Suprapubic skin (tissue), 4 donors: Measurements from ENCODE around the gene APC2. TPM values are rescaled to one million over a fixed set of nuclear protein-coding genes. Genes with fewer than 3 reads are reported as not detected.

Experiments used
- DNase-seq, 2 donors: peaks; one replicate each; pipeline ENCODE4 v3.0.0-alpha.2; 2019; ENCODE audit warnings: low spot score in 2 of 2
- H3K27ac ChIP-seq: fragments of 200-600 bp; sonication (generic); one replicate; pipeline ENCODE4 v1.5.1; 2019
- H3K27me3 ChIP-seq: fragments of 200-600 bp; sonication (generic); one replicate; pipeline ENCODE4 v1.5.1; 2019
- H3K36me3 ChIP-seq: fragments of 200-600 bp; sonication (generic); one replicate; pipeline ENCODE4 v1.5.1; 2019
- H3K4me1 ChIP-seq: fragments of 200-600 bp; sonication (generic); one replicate; pipeline ENCODE4 v1.5.1; 2019
- H3K4me3 ChIP-seq: fragments of 200-600 bp; sonication (generic); one replicate; pipeline ENCODE4 v1.5.1; 2019; ENCODE audit warnings: mild to moderate bottlenecking
- H3K9me3 ChIP-seq: fragments of 200-600 bp; sonication (generic); one replicate; pipeline ENCODE4 v1.5.1; 2019
- EP300 ChIP-seq: sonication (generic); formaldehyde crosslinking; IDR thresholded peaks from one replicate; pipeline ENCODE4 v1.6.1; 2017; ENCODE audit warnings: antibody characterized with exemption
- POLR2A ChIP-seq, 2 donors: fragments of 450-650 bp; IDR thresholded peaks; one replicate each; pipeline ENCODE4 v1.6.1; 2017; ENCODE audit warnings: antibody characterized with exemption in 2 of 2, mild to moderate bottlenecking in 2 of 2, moderate library complexity in 2 of 2
- POLR2AphosphoS5 ChIP-seq, 3 donors: sonication (generic); formaldehyde crosslinking; IDR thresholded peaks; one replicate each; pipeline ENCODE4 v1.6.1; 2017; ENCODE audit warnings: antibody characterized with exemption in 3 of 3
- whole genome bisulfite sequencing: methylation state at CpG from one replicate; pipeline ENCODE4 v1.1.5; 2018; 5-methylcytosine and 5-hydroxymethylcytosine counted together
- total RNA-seq, 4 donors: library from RNA; depleted of rRNA; stranded (reverse); fragments of >200 nt; gene quantifications; one replicate each; pipeline ENCODE4 v1.1.0, GENCODE V29; 2016
- TF ChIP-seq, protein P1 (sequence below), 2 donors: fragments of 200-600 bp in 1 of 2; fragments of 450-650 bp in 1 of 2; sonication (generic) in 1 of 2; IDR thresholded peaks; one replicate each; pipeline ENCODE4 v1.5.1; 2016 to 2019; ENCODE audit warnings: antibody characterized with exemption in 2 of 2, mild to moderate bottlenecking in 1 of 2, moderate library complexity in 1 of 2

APC2 gene
- total RNA-seq, 4 donors from 2014 or later, result 0.08 to 0.30 (median 0.26) TPM; not detected in 1

DNA sequence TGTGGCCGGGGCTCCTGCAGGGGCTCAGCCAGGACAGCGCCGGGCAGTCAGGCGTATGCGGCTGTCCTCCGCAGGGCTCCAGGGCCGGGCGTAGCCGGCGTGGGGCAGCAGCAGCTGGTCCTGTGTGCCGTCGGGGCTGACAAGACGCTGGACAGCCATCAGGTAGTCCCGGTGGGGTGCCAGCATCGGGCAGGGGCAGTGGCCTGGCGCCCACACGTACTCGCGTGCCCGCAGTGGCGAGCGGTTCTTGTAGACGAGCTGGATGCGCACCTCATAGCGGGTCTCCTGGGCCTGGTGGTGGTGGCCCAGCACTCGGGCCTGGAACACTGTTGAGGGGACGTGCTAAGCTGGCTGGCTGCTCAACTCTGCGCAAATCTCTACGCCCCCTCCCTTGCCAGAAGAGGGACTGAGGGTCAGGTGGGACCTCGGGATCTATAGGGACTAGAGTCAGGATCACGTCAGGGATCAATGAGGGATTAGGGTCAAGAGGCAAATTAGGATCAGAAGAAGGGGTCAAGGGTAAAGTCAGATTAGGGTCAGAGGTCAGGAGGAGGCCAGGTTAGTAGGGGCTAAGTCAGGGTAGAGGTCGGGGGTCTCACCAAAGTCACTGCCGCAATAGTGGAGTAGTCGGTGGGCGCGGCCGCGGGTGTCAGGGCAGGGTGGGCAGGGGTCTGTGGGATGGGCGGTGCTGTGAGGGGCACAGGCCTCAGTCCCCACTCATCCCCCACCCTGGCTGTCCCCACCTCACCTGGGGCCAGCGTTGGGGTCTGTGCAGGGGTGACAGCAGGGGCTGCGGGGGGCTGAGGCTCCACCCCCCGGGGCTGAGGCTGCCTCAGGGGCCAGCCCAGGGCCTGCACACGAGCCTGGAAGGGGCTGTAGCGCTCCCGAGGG is 56.3 kb downstream of the APC2 start:
- Histone ChIP-seq H3K4me3 (no peak overlapping the region), H3K36me3 (no peaks in the 10 kb centered on the region), H3K4me1 (peaks cover 35% of the 10 kb centered on the region), H3K27ac (no peak overlapping the region), H3K9me3 (no peaks in the 10 kb centered on the region), H3K27me3 (peaks cover 17% of the 10 kb centered on the region)
- TF ChIP-seq POLR2A (IDR thresholded peaks at IDR 0.05) (no peak), EP300 (no peak), POLR2AphosphoS5 (IDR thresholded peaks at IDR 0.05) (no peak)
- TF ChIP-seq, protein P1, sequence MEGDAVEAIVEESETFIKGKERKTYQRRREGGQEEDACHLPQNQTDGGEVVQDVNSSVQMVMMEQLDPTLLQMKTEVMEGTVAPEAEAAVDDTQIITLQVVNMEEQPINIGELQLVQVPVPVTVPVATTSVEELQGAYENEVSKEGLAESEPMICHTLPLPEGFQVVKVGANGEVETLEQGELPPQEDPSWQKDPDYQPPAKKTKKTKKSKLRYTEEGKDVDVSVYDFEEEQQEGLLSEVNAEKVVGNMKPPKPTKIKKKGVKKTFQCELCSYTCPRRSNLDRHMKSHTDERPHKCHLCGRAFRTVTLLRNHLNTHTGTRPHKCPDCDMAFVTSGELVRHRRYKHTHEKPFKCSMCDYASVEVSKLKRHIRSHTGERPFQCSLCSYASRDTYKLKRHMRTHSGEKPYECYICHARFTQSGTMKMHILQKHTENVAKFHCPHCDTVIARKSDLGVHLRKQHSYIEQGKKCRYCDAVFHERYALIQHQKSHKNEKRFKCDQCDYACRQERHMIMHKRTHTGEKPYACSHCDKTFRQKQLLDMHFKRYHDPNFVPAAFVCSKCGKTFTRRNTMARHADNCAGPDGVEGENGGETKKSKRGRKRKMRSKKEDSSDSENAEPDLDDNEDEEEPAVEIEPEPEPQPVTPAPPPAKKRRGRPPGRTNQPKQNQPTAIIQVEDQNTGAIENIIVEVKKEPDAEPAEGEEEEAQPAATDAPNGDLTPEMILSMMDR (IDR thresholded peaks at IDR 0.05), result no peak
- peak in 1 of 2 donors; percentile 58 for DNase-seq
- WGBS, result 87% methylated on average over 21 of the region's 45 CpGs

DNA sequence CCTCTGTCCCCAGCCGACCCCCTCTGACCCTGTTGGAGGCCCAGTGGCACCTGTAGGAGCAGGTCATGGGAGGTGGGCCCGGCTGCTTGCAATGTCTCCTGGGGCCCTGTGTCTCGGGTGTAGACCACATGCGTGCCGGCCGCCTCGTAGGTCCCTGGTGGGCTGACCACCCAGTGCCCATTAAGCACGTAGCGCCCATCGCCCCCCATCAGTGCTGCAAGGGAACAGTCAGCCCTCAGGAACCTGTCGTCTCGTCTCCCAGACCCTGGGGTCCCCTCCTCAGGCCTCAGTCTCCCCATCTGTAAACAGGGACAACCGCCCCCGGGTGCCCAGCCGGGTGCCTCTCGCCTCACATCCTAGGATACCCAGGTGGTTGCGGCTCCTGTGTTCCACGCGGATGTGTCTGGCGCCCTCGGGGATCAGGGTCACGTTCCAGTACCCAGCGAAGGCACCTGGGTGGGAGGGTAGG is 57.3 kb downstream of the APC2 start:
- Histone ChIP-seq H3K27me3 (peaks cover 26% of the 10 kb centered on the region), H3K9me3 (no peaks in the 10 kb centered on the region), H3K36me3 (no peaks in the 10 kb centered on the region), H3K4me1 (peaks cover 41% of the 10 kb centered on the region), H3K27ac (no peak overlapping the region), H3K4me3 (peak overlapping the region; percentile 34)
- no peak for TF ChIP-seq POLR2A (IDR thresholded peaks at IDR 0.05)
- TF ChIP-seq POLR2AphosphoS5 (IDR thresholded peaks at IDR 0.05), result no peak
- no peak for TF ChIP-seq EP300
- TF ChIP-seq, protein P1 (IDR thresholded peaks at IDR 0.05), result no peak
- DNase-seq, result peak in 1 of 2 donors; percentile 73
- WGBS, result 58% methylated on average over 18 of the region's 23 CpGs

DNA sequence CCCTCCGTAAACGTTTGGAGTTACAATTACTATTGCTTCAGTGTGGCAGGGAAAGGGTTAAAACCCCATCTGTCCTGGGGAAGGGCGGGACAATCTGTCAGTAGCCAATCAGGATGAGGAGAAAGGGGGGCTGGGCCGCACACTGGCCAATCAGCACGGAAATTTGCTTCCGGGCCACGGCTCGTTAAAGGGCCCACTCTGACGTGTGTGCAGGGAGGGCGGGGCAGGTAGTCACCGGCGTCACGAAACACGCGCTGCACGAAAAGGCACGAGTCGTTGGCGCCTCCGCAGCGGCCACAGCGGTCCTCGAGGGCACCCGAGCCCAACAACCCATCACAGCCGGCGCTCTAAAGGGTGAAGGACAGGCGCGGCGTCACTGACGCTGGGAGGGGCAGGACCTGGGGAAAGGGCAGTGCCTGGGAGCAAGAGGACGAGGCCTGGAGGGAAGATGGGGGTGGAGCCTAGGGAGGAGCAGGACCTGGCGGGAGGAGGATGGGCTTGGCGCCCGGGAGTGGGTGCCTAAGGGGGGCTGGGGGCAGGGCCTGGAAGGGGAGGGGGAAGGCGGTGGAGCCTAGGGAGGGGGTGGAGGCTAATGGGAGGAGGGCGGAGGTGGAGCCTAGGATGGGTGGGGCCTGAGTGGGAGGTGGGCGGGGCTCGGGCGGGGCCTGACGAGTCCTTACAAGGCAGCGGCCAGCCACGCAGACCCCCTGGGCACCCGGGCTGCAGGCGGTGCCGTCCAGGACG is 58.0 kb downstream of the APC2 start:
- Histone ChIP-seq H3K27me3 (peaks cover 29% of the 10 kb centered on the region), H3K27ac (peak overlapping the region; percentile 49), H3K36me3 (no peaks in the 10 kb centered on the region), H3K9me3 (no peaks in the 10 kb centered on the region), H3K4me1 (peaks cover 47% of the 10 kb centered on the region), H3K4me3 (peak overlapping the region; percentile 34)
- DNase-seq, result peak; percentile 94 to 97
- TF ChIP-seq POLR2AphosphoS5 (IDR thresholded peaks at IDR 0.05) (peak in 1 of 3 donors; percentile 86), POLR2A (IDR thresholded peaks at IDR 0.05) (no peak)
- 1% methylated on average over 23 of the region's 46 CpGs for WGBS

DNA sequence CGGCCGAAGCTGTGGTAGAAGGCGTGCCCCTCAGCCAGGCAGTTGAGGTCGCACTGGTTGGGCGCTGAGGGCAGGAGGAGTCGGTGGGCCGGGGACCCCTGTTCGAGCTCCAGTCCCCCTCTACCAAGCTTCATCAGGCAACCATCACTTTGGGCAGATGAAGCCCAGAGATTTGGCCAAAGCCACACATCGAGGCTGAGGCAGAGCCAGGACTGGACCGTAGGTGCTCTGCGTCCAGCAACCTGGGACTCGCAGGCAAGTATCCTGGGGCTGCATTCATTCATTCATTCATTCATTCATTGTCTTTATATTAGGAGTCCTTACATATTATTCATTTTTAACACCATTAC is 58.6 kb downstream of the APC2 start:
- no peak for DNase-seq
- peaks cover 28% of the 10 kb centered on the region for H3K27me3 ChIP-seq
- no peaks in the 10 kb centered on the region for H3K36me3 ChIP-seq
- H3K4me1 ChIP-seq, result peaks cover 47% of the 10 kb centered on the region
- TF ChIP-seq EP300, result no peak
- TF ChIP-seq POLR2A (IDR thresholded peaks at IDR 0.05), result no peak
- TF ChIP-seq POLR2AphosphoS5 (IDR thresholded peaks at IDR 0.05), result no peak
- TF ChIP-seq, protein P1 (IDR thresholded peaks at IDR 0.05), result no peak
- H3K9me3 ChIP-seq, result no peaks in the 10 kb centered on the region
- WGBS, result 26% methylated on average over 5 of the region's 12 CpGs
- peak overlapping the region; percentile 34 for H3K4me3 ChIP-seq
- no peak overlapping the region for H3K27ac ChIP-seq

DNA sequence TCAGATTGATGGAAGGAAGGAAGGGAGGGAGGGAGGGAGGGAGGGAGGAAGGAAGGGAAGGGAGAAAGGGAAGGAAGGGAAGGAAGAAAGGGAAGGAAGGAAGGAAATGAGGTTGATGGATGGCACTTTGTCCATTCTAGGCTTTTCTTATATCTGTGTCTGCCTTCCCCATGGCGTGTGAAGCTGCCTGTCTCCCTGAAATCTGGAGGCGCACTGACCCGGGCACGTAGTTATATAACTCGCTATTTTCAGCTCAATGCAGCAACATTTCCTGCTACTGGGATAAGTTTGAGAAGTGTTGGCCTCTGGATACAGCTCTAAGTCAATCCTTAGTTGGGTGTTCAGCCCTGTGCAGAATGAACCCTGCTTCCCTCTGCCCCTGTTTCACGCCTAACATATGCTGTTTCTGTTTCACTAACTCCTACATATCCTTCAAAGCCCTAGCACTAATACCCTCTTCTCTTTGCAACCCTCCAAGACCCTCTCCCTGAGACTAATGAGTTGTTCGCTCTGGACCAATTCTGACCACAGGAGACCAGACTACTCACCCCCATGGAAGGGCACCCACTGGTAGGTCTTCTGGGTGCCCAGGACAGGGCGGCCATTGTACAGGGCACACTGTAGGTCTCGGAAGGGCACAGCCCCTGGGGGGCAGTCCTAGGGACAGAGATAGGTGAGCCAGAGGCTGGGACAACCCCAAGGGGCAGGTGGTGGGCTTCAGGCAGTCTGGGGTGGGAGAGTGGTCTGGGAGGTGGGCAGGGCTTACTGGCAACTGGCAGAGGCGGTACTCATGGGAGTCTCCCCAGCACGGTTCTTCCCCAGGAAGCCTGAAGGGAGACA is 59.9 kb downstream of the APC2 start:
- TF ChIP-seq POLR2AphosphoS5 (IDR thresholded peaks at IDR 0.05) (no peak), POLR2A (IDR thresholded peaks at IDR 0.05) (no peak), EP300 (no peak)
- TF ChIP-seq, protein P1 (IDR thresholded peaks at IDR 0.05), result no peak
- H3K27me3 ChIP-seq, result peaks cover 23% of the 10 kb centered on the region
- 50% methylated on average over 11 of the region's 11 CpGs for WGBS
- no peaks in the 10 kb centered on the region for H3K36me3 ChIP-seq
- H3K27ac ChIP-seq, result no peak overlapping the region
- peaks cover 45% of the 10 kb centered on the region for H3K4me1 ChIP-seq
- H3K4me3 ChIP-seq, result no peak overlapping the region
- H3K9me3 ChIP-seq, result no peaks in the 10 kb centered on the region
- no peak for DNase-seq
